ENCODE data around the gene ARHGEF19.

The ARHGEF19 gene

GRCh38 chr1:16195518-16195905, 16.9 kb downstream of the ARHGEF19 start:
- Histone ChIP-seq H3K9me2 (replicated peaks; ENCODE audit: low read depth, low read length) (no peaks in the 10 kb centered on the region), H3K9ac (ENCODE audit: low read depth, low read length, poor library complexity, severe bottlenecking) (no peak overlapping the region), H3K4me3 (ENCODE audit: low read length, poor library complexity, severe bottlenecking) (no peak overlapping the region), H3K36me3 (ENCODE audit: insufficient read depth, low read length) (no peaks in the 10 kb centered on the region), H3K79me2 (ENCODE audit: insufficient read depth, low read length) (no peaks in the 10 kb centered on the region), H3F3A (ENCODE audit: low read depth) (no peaks in the 10 kb centered on the region), H3K27me3 (ENCODE audit: insufficient read depth, low read length, poor library complexity, severe bottlenecking) (no peaks in the 10 kb centered on the region), H3K4me2 (ENCODE audit: low read depth, low read length, poor library complexity, severe bottlenecking) (no peak overlapping the region), H3K9me3 (ENCODE audit: insufficient read depth, low read depth, low read length) (no peaks in the 10 kb centered on the region), H3K4me1 (ENCODE audit: insufficient read depth, low read length, poor library complexity, severe bottlenecking) (no peaks in the 10 kb centered on the region), H2AFZ (ENCODE audit: low read length) (no peak overlapping the region), H4K20me1 (ENCODE audit: insufficient read depth, low read length, poor library complexity, severe bottlenecking) (no peaks in the 10 kb centered on the region)
- TF ChIP-seq EZH2phosphoT487 (IDR thresholded peaks at IDR 0.05; ENCODE audit: borderline replicate concordance) (no peak), CTCF (conservative IDR thresholded peaks at IDR 0.05; ENCODE audit: low read length) (no peak)

- H3K4me3 ChIP-seq (ENCODE audit: low read length, poor library complexity, severe bottlenecking), result no peak overlapping the region
- TF ChIP-seq EZH2phosphoT487 (IDR thresholded peaks at IDR 0.05; ENCODE audit: borderline replicate concordance) (no peak), CTCF (conservative IDR thresholded peaks at IDR 0.05; ENCODE audit: low read length) (no peak)
- H3K9me2 ChIP-seq (replicated peaks; ENCODE audit: low read depth, low read length), result no peaks in the 10 kb centered on the region
- no peaks in the 10 kb centered on the region for H3F3A ChIP-seq (ENCODE audit: low read depth)
- no peaks in the 10 kb centered on the region for H3K79me2 ChIP-seq (ENCODE audit: insufficient read depth, low read length)
- H3K9ac ChIP-seq (ENCODE audit: low read depth, low read length, poor library complexity, severe bottlenecking), result no peak overlapping the region
- H3K36me3 ChIP-seq (ENCODE audit: insufficient read depth, low read length), result no peaks in the 10 kb centered on the region
- H2AFZ ChIP-seq (ENCODE audit: low read length), result no peak overlapping the region
- no peaks in the 10 kb centered on the region for H4K20me1 ChIP-seq (ENCODE audit: insufficient read depth, low read length, poor library complexity, severe bottlenecking)
- no peaks in the 10 kb centered on the region for H3K9me3 ChIP-seq (ENCODE audit: insufficient read depth, low read depth, low read length)
- H3K27me3 ChIP-seq (ENCODE audit: insufficient read depth, low read length, poor library complexity, severe bottlenecking), result no peaks in the 10 kb centered on the region
- H3K4me1 ChIP-seq (ENCODE audit: insufficient read depth, low read length, poor library complexity, severe bottlenecking), result no peaks in the 10 kb centered on the region
- no peak overlapping the region for H3K4me2 ChIP-seq (ENCODE audit: low read depth, low read length, poor library complexity, severe bottlenecking)
Observed at GRCh38 chr1:16191916-16192546, 20.4 kb downstream of the ARHGEF19 start.

GRCh38 chr1:16191309-16191708, 21.1 kb downstream of the ARHGEF19 start:
- H3K9ac ChIP-seq (ENCODE audit: low read depth, low read length, poor library complexity, severe bottlenecking), result no peak overlapping the region
- H3K79me2 ChIP-seq (ENCODE audit: insufficient read depth, low read length), result no peaks in the 10 kb centered on the region
- no peaks in the 10 kb centered on the region for H3K4me1 ChIP-seq (ENCODE audit: insufficient read depth, low read length, poor library complexity, severe bottlenecking)
- H3K4me2 ChIP-seq (ENCODE audit: low read depth, low read length, poor library complexity, severe bottlenecking), result no peak overlapping the region
- no peaks in the 10 kb centered on the region for H4K20me1 ChIP-seq (ENCODE audit: insufficient read depth, low read length, poor library complexity, severe bottlenecking)
- H3K4me3 ChIP-seq (ENCODE audit: low read length, poor library complexity, severe bottlenecking), result no peak overlapping the region
- H3K27me3 ChIP-seq (ENCODE audit: insufficient read depth, low read length, poor library complexity, severe bottlenecking), result no peaks in the 10 kb centered on the region
- H3K9me2 ChIP-seq (replicated peaks; ENCODE audit: low read depth, low read length), result no peaks in the 10 kb centered on the region
- TF ChIP-seq EZH2phosphoT487 (IDR thresholded peaks at IDR 0.05; ENCODE audit: borderline replicate concordance) (no peak), CTCF (conservative IDR thresholded peaks at IDR 0.05; ENCODE audit: low read length) (no peak)
- H3K9me3 ChIP-seq (ENCODE audit: insufficient read depth, low read depth, low read length), result no peaks in the 10 kb centered on the region
- no peak overlapping the region for H2AFZ ChIP-seq (ENCODE audit: low read length)
- H3K36me3 ChIP-seq (ENCODE audit: insufficient read depth, low read length), result no peaks in the 10 kb centered on the region
- no peaks in the 10 kb centered on the region for H3F3A ChIP-seq (ENCODE audit: low read depth)
